ENCODE results near the gene NLN. TPM values are rescaled to one million over a fixed set of nuclear protein-coding genes. Genes with fewer than 3 reads are reported as not detected.
"Not testable (repeated sequence)": the region's sequence is repeated elsewhere in the genome, so short reads cannot be mapped to it uniquely, and the experiment has no call there.

NLN gene
- total and polyA plus RNA-seq, 4 donors, result 13.4 to 26.4 (median 19.1) TPM

GRCh38 chr5:65835191-65835590 is 113.2 kb downstream of the NLN start:
- no peak for TF ChIP-seq EGR1 (IDR thresholded peaks at IDR 0.05; ENCODE audit: low read depth in 2 of 2)
- TF ChIP-seq FOXA2 (IDR thresholded peaks at IDR 0.05), result no peak
- no peak for TF ChIP-seq NR2F2 (IDR thresholded peaks at IDR 0.05)
- TF ChIP-seq HNF4A (conservative IDR thresholded peaks at IDR 0.05), result no peak
- WGBS, result 54% methylated on average over 2 of the region's 2 CpGs

GRCh38 chr5:65837139-65837538 is 115.1 kb downstream of the NLN start:
- no peak overlapping the region for H3K4me3 ChIP-seq (ENCODE audit: low read depth in 1 of 3, low read length in 3 of 3)
- H3K9ac ChIP-seq (ENCODE audit: low read depth in 1 of 2, low read length in 2 of 2), result no peak overlapping the region
- H3K9me3 ChIP-seq (ENCODE audit: control insufficient read depth in 4 of 4, low read length in 3 of 4), result no peaks in the 10 kb centered on the region
- no peaks in the 10 kb centered on the region for H3K4me1 ChIP-seq (ENCODE audit: control insufficient read depth in 4 of 4, insufficient read depth in 4 of 4, low read length in 3 of 4)
- no peaks in the 10 kb centered on the region for H3K36me3 ChIP-seq (ENCODE audit: control insufficient read depth in 4 of 4, insufficient read depth in 3 of 4, low read depth in 1 of 4, low read length in 3 of 4)
- no peak overlapping the region for H3K27ac ChIP-seq (ENCODE audit: low read depth in 1 of 2, low read length in 2 of 2)
- H3K27me3 ChIP-seq (ENCODE audit: control insufficient read depth in 4 of 4, insufficient read depth in 4 of 4, low read length in 3 of 4), result no peaks in the 10 kb centered on the region
- no peak for TF ChIP-seq FOXA2 (IDR thresholded peaks at IDR 0.05)
- TF ChIP-seq YY1 (IDR thresholded peaks at IDR 0.05), result no peak
- TF ChIP-seq SP1 (IDR thresholded peaks at IDR 0.05), result no peak
- no peak for TF ChIP-seq RXRA (IDR thresholded peaks at IDR 0.05)
- no peak for TF ChIP-seq NR2F2 (IDR thresholded peaks at IDR 0.05)
- DNase-seq (ENCODE audit: low spot score), result no peak

More at GRCh38 chr5:65835191-65835590, 113.2 kb downstream of the NLN start:
- H3K9me3 ChIP-seq (ENCODE audit: control insufficient read depth in 4 of 4, low read length in 3 of 4), result no peaks in the 10 kb centered on the region
- no peaks in the 10 kb centered on the region for H3K4me1 ChIP-seq (ENCODE audit: control insufficient read depth in 4 of 4, insufficient read depth in 4 of 4, low read length in 3 of 4)
- no peak overlapping the region for H3K4me3 ChIP-seq (ENCODE audit: low read depth in 1 of 3, low read length in 3 of 3)
- H3K27ac ChIP-seq (ENCODE audit: low read depth in 1 of 2, low read length in 2 of 2), result no peak overlapping the region
- no peaks in the 10 kb centered on the region for H3K27me3 ChIP-seq (ENCODE audit: control insufficient read depth in 4 of 4, insufficient read depth in 4 of 4, low read length in 3 of 4)
- DNase-seq (ENCODE audit: low spot score), result no peak
- no peak overlapping the region for H3K9ac ChIP-seq (ENCODE audit: low read depth in 1 of 2, low read length in 2 of 2)
- no peaks in the 10 kb centered on the region for H3K36me3 ChIP-seq (ENCODE audit: control insufficient read depth in 4 of 4, insufficient read depth in 3 of 4, low read depth in 1 of 4, low read length in 3 of 4)

- not testable (repeated sequence) for H3K4me3 ChIP-seq (ENCODE audit: low read depth in 1 of 3, low read length in 3 of 3); H3K4me1 ChIP-seq (ENCODE audit: control insufficient read depth in 4 of 4, insufficient read depth in 4 of 4, low read length in 3 of 4); H3K9me3 ChIP-seq (ENCODE audit: control insufficient read depth in 4 of 4, low read length in 3 of 4); H3K36me3 ChIP-seq (ENCODE audit: control insufficient read depth in 4 of 4, insufficient read depth in 3 of 4, low read depth in 1 of 4, low read length in 3 of 4); DNase-seq (ENCODE audit: low spot score); H3K27ac ChIP-seq (ENCODE audit: low read depth in 1 of 2, low read length in 2 of 2); H3K27me3 ChIP-seq (ENCODE audit: control insufficient read depth in 4 of 4, insufficient read depth in 4 of 4, low read length in 3 of 4); H3K9ac ChIP-seq (ENCODE audit: low read depth in 1 of 2, low read length in 2 of 2)
Observed at GRCh38 chr5:65839170-65839569, 117.2 kb downstream of the NLN start.

GRCh38 chr5:65840071-65840470 is 118.1 kb downstream of the NLN start:
- Histone ChIP-seq H3K9me3 (ENCODE audit: control insufficient read depth in 4 of 4, low read length in 3 of 4) (no peaks in the 10 kb centered on the region), H3K27ac (ENCODE audit: low read depth in 1 of 2, low read length in 2 of 2) (no peak overlapping the region), H3K27me3 (ENCODE audit: control insufficient read depth in 4 of 4, insufficient read depth in 4 of 4, low read length in 3 of 4) (no peaks in the 10 kb centered on the region), H3K4me1 (ENCODE audit: control insufficient read depth in 4 of 4, insufficient read depth in 4 of 4, low read length in 3 of 4) (no peaks in the 10 kb centered on the region), H3K36me3 (ENCODE audit: control insufficient read depth in 4 of 4, insufficient read depth in 3 of 4, low read depth in 1 of 4, low read length in 3 of 4) (no peaks in the 10 kb centered on the region), H3K9ac (ENCODE audit: low read depth in 1 of 2, low read length in 2 of 2) (no peak overlapping the region), H3K4me3 (ENCODE audit: low read depth in 1 of 3, low read length in 3 of 3) (no peak overlapping the region)
- WGBS, result 69% methylated on average over 3 of the region's 3 CpGs
- TF ChIP-seq FOXA2 (IDR thresholded peaks at IDR 0.05) (no peak), RXRA (IDR thresholded peaks at IDR 0.05) (no peak), SP1 (IDR thresholded peaks at IDR 0.05) (no peak)
- DNase-seq (ENCODE audit: low spot score), result no peak

GRCh38 chr5:65844763-65845162 is 122.8 kb downstream of the NLN start:
- not testable (repeated sequence) for H3K4me1 ChIP-seq (ENCODE audit: control insufficient read depth in 4 of 4, insufficient read depth in 4 of 4, low read length in 3 of 4); H3K4me3 ChIP-seq (ENCODE audit: low read depth in 1 of 3, low read length in 3 of 3); DNase-seq (ENCODE audit: low spot score); H3K27me3 ChIP-seq (ENCODE audit: control insufficient read depth in 4 of 4, insufficient read depth in 4 of 4, low read length in 3 of 4); H3K27ac ChIP-seq (ENCODE audit: low read depth in 1 of 2, low read length in 2 of 2); H3K9me3 ChIP-seq (ENCODE audit: control insufficient read depth in 4 of 4, low read length in 3 of 4); H3K9ac ChIP-seq (ENCODE audit: low read depth in 1 of 2, low read length in 2 of 2); H3K36me3 ChIP-seq (ENCODE audit: control insufficient read depth in 4 of 4, insufficient read depth in 3 of 4, low read depth in 1 of 4, low read length in 3 of 4)
- WGBS, result 89% methylated on average over 4 of the region's 4 CpGs

All from liver (tissue), 9 donors.